Measurements from ENCODE around the gene BUD13. TPM values are rescaled to one million over a fixed set of nuclear protein-coding genes. Genes with fewer than 3 reads are reported as not detected.
A peak's percentile ranks its signal among the peaks of the same experiment; 100 is the strongest.

BUD13 gene
- total and polyA plus RNA-seq, 2 donors from 2014 or later: 11.7 to 14.1 TPM

DNA sequence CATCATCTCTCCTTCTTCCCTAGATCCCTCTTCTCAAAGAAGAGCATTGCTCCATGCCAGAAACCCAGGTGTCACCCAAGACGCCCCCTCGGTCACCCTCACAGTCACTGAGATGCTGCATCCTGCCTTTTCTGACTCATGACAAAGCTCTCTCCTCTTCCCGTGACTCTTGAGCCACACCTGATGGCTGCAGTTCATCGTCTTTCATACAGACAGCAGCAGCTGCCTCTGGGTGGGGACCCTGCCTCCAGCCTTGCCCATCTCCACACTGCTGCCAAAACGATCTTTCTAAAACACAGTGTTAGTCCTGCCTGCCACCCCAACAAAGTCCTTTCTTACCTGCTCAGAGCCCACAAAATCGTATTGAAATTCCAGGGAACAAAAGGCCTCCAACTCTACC, 44.8 kb downstream of the BUD13 start:
- no peaks in the 10 kb centered on the region for H3K27me3 ChIP-seq (ENCODE audit: control insufficient read depth, insufficient read depth, low read length)

DNA sequence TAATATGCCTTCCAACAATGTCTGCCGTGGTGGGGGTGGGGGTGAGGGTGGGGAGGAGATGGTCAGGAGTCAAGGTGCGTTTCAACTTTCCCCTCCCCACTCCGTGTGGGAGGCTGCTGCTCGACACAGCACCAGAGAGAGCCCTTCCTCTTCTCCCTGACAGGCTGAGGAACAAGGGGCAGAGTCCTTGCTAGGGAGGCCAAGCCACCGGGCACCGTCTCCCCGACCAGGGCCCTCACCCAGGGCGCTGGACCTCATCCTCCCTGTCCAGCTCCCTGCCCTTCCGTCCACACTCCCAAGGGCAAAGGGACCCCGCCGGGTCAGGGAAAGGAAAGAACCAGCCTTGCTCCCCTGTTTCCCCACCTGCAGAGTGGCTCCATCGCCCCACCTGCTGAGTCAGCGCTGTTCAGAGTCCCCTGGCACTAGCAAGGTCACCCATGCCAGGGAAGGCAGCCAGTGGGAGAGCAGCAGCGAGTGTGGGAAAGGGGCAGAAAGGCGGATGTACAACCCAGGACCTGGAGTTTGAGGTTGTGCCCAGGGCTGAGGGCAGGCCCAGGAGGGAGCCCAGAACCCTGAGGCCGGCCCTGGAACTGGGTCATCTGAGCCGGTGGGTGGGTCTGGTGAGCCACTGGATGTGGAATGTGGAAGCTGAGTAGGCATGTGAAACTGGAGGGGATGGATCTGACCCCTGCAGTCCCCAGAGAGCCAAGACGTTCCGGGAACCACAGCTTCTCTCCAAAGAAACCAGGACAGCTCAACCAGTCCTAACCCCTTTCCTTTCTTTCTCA, 47.2 kb downstream of the BUD13 start:
- no peak overlapping the region for H3K4me3 ChIP-seq (ENCODE audit: low read length in 3 of 3)
- intact Hi-C loops (cut with DNase I): no loop called here
- H3K27me3 ChIP-seq (ENCODE audit: control insufficient read depth, insufficient read depth, low read length): no peaks in the 10 kb centered on the region
- FAIRE-seq (no peak), DNase-seq (peak in 3 of 5 donors; percentile 42 to 49 (median 44))
- no peak overlapping the region for H3K9ac ChIP-seq (ENCODE audit: low read length in 3 of 3)
- H3K36me3 ChIP-seq (ENCODE audit: control insufficient read depth in 2 of 3, insufficient read depth in 3 of 3, low read length in 3 of 3): no peaks in the 10 kb centered on the region
- peaks cover 0 to 4% (median 0%) of the 10 kb centered on the region in 3 donors for H3K4me1 ChIP-seq (ENCODE audit: control insufficient read depth in 2 of 3, insufficient read depth in 2 of 3, low read depth in 1 of 3, low read length in 3 of 3)
- H3K27ac ChIP-seq (ENCODE audit: low read depth in 2 of 2, low read length in 2 of 2): no peak overlapping the region
- TF ChIP-seq, protein P1, sequence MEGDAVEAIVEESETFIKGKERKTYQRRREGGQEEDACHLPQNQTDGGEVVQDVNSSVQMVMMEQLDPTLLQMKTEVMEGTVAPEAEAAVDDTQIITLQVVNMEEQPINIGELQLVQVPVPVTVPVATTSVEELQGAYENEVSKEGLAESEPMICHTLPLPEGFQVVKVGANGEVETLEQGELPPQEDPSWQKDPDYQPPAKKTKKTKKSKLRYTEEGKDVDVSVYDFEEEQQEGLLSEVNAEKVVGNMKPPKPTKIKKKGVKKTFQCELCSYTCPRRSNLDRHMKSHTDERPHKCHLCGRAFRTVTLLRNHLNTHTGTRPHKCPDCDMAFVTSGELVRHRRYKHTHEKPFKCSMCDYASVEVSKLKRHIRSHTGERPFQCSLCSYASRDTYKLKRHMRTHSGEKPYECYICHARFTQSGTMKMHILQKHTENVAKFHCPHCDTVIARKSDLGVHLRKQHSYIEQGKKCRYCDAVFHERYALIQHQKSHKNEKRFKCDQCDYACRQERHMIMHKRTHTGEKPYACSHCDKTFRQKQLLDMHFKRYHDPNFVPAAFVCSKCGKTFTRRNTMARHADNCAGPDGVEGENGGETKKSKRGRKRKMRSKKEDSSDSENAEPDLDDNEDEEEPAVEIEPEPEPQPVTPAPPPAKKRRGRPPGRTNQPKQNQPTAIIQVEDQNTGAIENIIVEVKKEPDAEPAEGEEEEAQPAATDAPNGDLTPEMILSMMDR (IDR thresholded peaks at IDR 0.05; ENCODE audit: borderline replicate concordance, extremely low read depth, insufficient read depth): no peak
- H3K9me3 ChIP-seq (ENCODE audit: control insufficient read depth in 2 of 3, insufficient read depth in 1 of 3, low read length in 3 of 3): no peaks in the 10 kb centered on the region

More for the DNA sequence above, 44.8 kb downstream of the BUD13 start:
- no peak overlapping the region for H3K27ac ChIP-seq (ENCODE audit: low read depth in 2 of 2, low read length in 2 of 2)
- peaks cover 0 to 6% (median 0%) of the 10 kb centered on the region in 3 donors for H3K4me1 ChIP-seq (ENCODE audit: control insufficient read depth in 2 of 3, insufficient read depth in 2 of 3, low read depth in 1 of 3, low read length in 3 of 3)
- TF ChIP-seq, protein P1 (IDR thresholded peaks at IDR 0.05; ENCODE audit: borderline replicate concordance, extremely low read depth, insufficient read depth): no peak
- no peaks in the 10 kb centered on the region for H3K36me3 ChIP-seq (ENCODE audit: control insufficient read depth in 2 of 3, insufficient read depth in 3 of 3, low read length in 3 of 3)
- no peaks in the 10 kb centered on the region for H3K9me3 ChIP-seq (ENCODE audit: control insufficient read depth in 2 of 3, insufficient read depth in 1 of 3, low read length in 3 of 3)
- no peak overlapping the region for H3K4me3 ChIP-seq (ENCODE audit: low read length in 3 of 3)
- H3K9ac ChIP-seq (ENCODE audit: low read length in 3 of 3): no peak overlapping the region
- intact Hi-C loops (cut with DNase I): no loop called here
- DNase-seq (no peak), FAIRE-seq (no peak)

- Histone ChIP-seq H3K9me3 (ENCODE audit: control insufficient read depth in 2 of 3, insufficient read depth in 1 of 3, low read length in 3 of 3) (no peaks in the 10 kb centered on the region), H3K36me3 (ENCODE audit: control insufficient read depth in 2 of 3, insufficient read depth in 3 of 3, low read length in 3 of 3) (no peaks in the 10 kb centered on the region), H3K4me1 (ENCODE audit: control insufficient read depth in 2 of 3, insufficient read depth in 2 of 3, low read depth in 1 of 3, low read length in 3 of 3) (peaks cover 0 to 4% (median 0%) of the 10 kb centered on the region in 3 donors), H3K9ac (ENCODE audit: low read length in 3 of 3) (no peak overlapping the region), H3K27ac (ENCODE audit: low read depth in 2 of 2, low read length in 2 of 2) (no peak overlapping the region), H3K4me3 (ENCODE audit: low read length in 3 of 3) (no peak overlapping the region), H3K27me3 (ENCODE audit: control insufficient read depth, insufficient read depth, low read length) (no peaks in the 10 kb centered on the region)
- FAIRE-seq (no peak), DNase-seq (no peak)
- TF ChIP-seq, protein P1 (IDR thresholded peaks at IDR 0.05; ENCODE audit: borderline replicate concordance, extremely low read depth, insufficient read depth): no peak
- intact Hi-C loops (cut with DNase I): no loop called here
Measured at GRCh38 chr11:116724813-116725212, 48.0 kb downstream of the BUD13 start.

Measured in kidney (tissue), 14 donors.